Common myeloid progenitor, CD34-positive (primary cell): ENCODE data around the gene BCL11A.

Source experiments
- CTCF ChIA-PET: fragments of 350-600 bp; sonication (Branson Sonifier 250); formaldehyde crosslinking; loops from one replicate; lab custom pipeline; 2021; ENCODE audit warnings: antibody characterized with exemption; lab: Charles Lee
- POLR2A ChIA-PET: fragments of 350-600 bp; sonication (Branson Sonifier 250); formaldehyde crosslinking; loops from one replicate; lab custom pipeline; 2021; ENCODE audit warnings: antibody characterized with exemption; lab: Charles Lee
- DNase-seq, 3 donors: peaks; one replicate each; pipeline versions ENCODE4 v3.0.0 to v3.0.0-alpha.2; 2013
- H3K27ac ChIP-seq, 2 experiments: 1 replicate in 1 of 2; 2 replicates in 1 of 2; pipeline ENCODE4 v1.7.0; 2013; ENCODE audit warnings: inconsistent platforms in 2 of 2, low read length in 2 of 2, mild to moderate bottlenecking in 2 of 2, low read depth in 1 of 2, moderate library complexity in 1 of 2; ENCODE audit not compliant: severe bottlenecking in 2 of 2, insufficient read depth in 1 of 2, poor library complexity in 1 of 2
- H3K27me3 ChIP-seq, 5 experiments: replicated peaks in 2 of 5; 1 replicate in 3 of 5; 2 replicates in 2 of 5; pipeline versions ENCODE4 v1.6.1 to v1.7.0; 2013; ENCODE audit warnings: low read length in 4 of 5, mild to moderate bottlenecking in 2 of 5, moderate library complexity in 2 of 5, inconsistent platforms in 1 of 5; ENCODE audit not compliant: insufficient read depth in 5 of 5, control insufficient read depth in 4 of 5
- H3K36me3 ChIP-seq, 4 experiments: 1 replicate in 2 of 4; 2 replicates in 2 of 4; pipeline versions ENCODE4 v1.6.1 to v1.7.0; 2013; ENCODE audit warnings: low read length in 3 of 4, control low read depth in 1 of 4, mild to moderate bottlenecking in 1 of 4; ENCODE audit not compliant: control insufficient read depth in 4 of 4, insufficient read depth in 4 of 4
- H3K4me1 ChIP-seq, 4 experiments: 1 replicate in 3 of 4; 2 replicates in 1 of 4; pipeline versions ENCODE4 v1.6.1 to v1.7.1; 2013; ENCODE audit warnings: low read length in 3 of 4, mild to moderate bottlenecking in 3 of 4, control low read depth in 1 of 4, inconsistent platforms in 1 of 4, moderate library complexity in 1 of 4; ENCODE audit not compliant: control insufficient read depth in 4 of 4, insufficient read depth in 4 of 4; ENCODE audit errors: control extremely low read depth in 1 of 4
- H3K4me3 ChIP-seq, 7 experiments: 1 replicate in 4 of 7; 2 replicates in 3 of 7; pipeline versions ENCODE4 v1.5.1 to v1.7.0; 2013; ENCODE audit warnings: mild to moderate bottlenecking in 7 of 7, low read length in 6 of 7, moderate library complexity in 6 of 7, inconsistent platforms in 2 of 7, low read depth in 2 of 7, control low read depth in 1 of 7; ENCODE audit not compliant: insufficient read depth in 4 of 7, control insufficient read depth in 1 of 7; ENCODE audit errors: extremely low read depth in 1 of 7
- H3K9me3 ChIP-seq, 5 experiments: 1 replicate in 4 of 5; 2 replicates in 1 of 5; pipeline versions ENCODE4 v1.6.1 to v1.7.1; 2013; ENCODE audit warnings: low read length in 4 of 5, mild to moderate bottlenecking in 2 of 5, inconsistent platforms in 1 of 5, low read depth in 1 of 5, moderate library complexity in 1 of 5; ENCODE audit not compliant: control insufficient read depth in 4 of 5, insufficient read depth in 2 of 5; ENCODE audit errors: control extremely low read depth in 1 of 5
- WGBS: methylation state at CpG from one replicate; pipeline ENCODE4 v1.1.5; 2013; ENCODE audit not compliant: insufficient coverage; 5-methylcytosine and 5-hydroxymethylcytosine counted together

BCL11A gene

DNA sequence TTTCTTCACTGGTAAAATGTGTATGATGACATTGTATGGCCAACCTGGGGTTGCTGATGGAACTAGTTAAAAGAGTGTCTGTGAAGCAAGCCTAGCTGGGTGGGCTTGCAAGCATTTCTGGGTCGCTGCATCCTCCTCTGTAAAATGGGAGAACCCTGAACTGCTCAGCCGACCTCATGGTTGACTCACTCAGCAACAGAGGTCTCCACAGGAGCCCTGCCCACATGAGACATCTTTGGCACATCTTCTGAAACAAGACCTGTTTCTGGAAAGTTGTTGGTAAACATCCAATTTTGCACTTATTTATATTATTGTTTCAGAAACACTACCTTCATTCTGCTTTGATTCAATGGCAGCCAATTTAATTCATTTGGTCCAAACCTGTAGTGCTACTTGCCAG, 52.6 kb downstream of the BCL11A start:
- 94% methylated on average over 2 of the region's 2 CpGs for WGBS
- H3K4me3 ChIP-seq = no peak overlapping the region
- DNase-seq = no peak
- H3K27ac ChIP-seq = peak overlapping the region in 1 of 2 experiments; percentile 69
- CTCF ChIA-PET = interaction anchor here (1.0 kb wide), 1 partner anchor 40 kb away, joined by 3 read pairs; no protein-coding TSS in a partner anchor
- H3K36me3 ChIP-seq = peaks cover 15 to 88% (median 35%) of the 10 kb centered on the region in 4 experiments
- peaks cover 4 to 59% (median 36%) of the 10 kb centered on the region in 4 experiments for H3K4me1 ChIP-seq
- POLR2A ChIA-PET = no interaction called here
- H3K27me3 ChIP-seq = no peaks in the 10 kb centered on the region
- no peaks in the 10 kb centered on the region for H3K9me3 ChIP-seq

- no peaks in the 10 kb centered on the region for H3K27me3 ChIP-seq
- H3K4me3 ChIP-seq = peak overlapping the region in 1 of 7 experiments; percentile 29
- no peaks in the 10 kb centered on the region for H3K9me3 ChIP-seq
- H3K27ac ChIP-seq = peak overlapping the region in 1 of 2 experiments; percentile 69
- H3K4me1 ChIP-seq = peaks cover 4 to 53% (median 32%) of the 10 kb centered on the region in 4 experiments
- H3K36me3 ChIP-seq = peaks cover 12 to 85% (median 33%) of the 10 kb centered on the region in 4 experiments
- ChIA-PET CTCF (interaction anchor here (0.7 to 2.3 kb wide), 4 partner anchors 9 to 18 kb away, joined by 3 to 8 read pairs (median 4); no protein-coding TSS in a partner anchor), POLR2A (no interaction called here)
- WGBS = 87% methylated on average over 6 of the region's 8 CpGs
- DNase-seq = peak in 2 of 3 donors; percentile 40 to 50
Measured at GRCh38 chr2:60499651-60500265, 53.7 kb downstream of the BCL11A start.

- Histone ChIP-seq H3K9me3 (no peaks in the 10 kb centered on the region), H3K27ac (peak overlapping the region in 1 of 2 experiments; percentile 69), H3K36me3 (peaks cover 14 to 85% (median 35%) of the 10 kb centered on the region in 4 experiments), H3K4me3 (peak overlapping the region in 1 of 7 experiments; percentile 29), H3K4me1 (peaks cover 4 to 49% (median 32%) of the 10 kb centered on the region in 4 experiments), H3K27me3 (no peaks in the 10 kb centered on the region)
- ChIA-PET POLR2A (no interaction called here), CTCF (interaction anchor here (0.7 to 2.3 kb wide), 6 partner anchors 10 to 67 kb away, joined by 3 to 8 read pairs (median 4); no protein-coding TSS in a partner anchor)
- peak in 2 of 3 donors; percentile 58 to 75 for DNase-seq
- 97% methylated on average over 6 of the region's 8 CpGs for WGBS
Measured at GRCh38 chr2:60498816-60499429, 54.5 kb downstream of the BCL11A start.

GRCh38 chr2:60498127-60498815, 55.2 kb downstream of the BCL11A start:
- POLR2A ChIA-PET = no interaction called here
- WGBS = 97% methylated on average over 8 of the region's 8 CpGs

DNA sequence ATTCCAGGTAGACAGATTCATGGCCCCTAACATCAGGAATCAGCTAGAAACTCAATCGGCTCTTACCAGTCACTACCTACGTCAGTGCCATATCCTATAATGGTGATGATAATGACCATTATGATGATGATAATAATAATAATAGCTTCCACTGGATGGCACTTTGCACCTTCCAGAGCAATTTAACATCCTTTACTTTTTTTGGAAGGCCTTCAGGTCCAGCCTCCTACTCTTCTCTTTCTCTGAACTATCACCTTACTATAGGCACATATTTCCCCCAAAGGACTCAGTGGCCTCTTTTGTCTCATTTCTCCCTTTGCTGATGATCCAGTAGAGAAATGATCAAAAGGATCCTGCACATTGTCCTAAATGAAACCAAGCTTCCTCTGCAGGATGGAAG, 56.0 kb downstream of the BCL11A start:
- no peaks in the 10 kb centered on the region for H3K27me3 ChIP-seq
- WGBS = no CpG with 5 or more reads among the region's 2 CpGs
- CTCF ChIA-PET = interaction anchor here (0.7 to 2.5 kb wide), 10 partner anchors 10 to 84 kb away, joined by 3 to 11 read pairs (median 4); no protein-coding TSS in a partner anchor
- DNase-seq = no peak
- H3K27ac ChIP-seq = peak overlapping the region in 1 of 2 experiments; percentile 55
- POLR2A ChIA-PET = no interaction called here
- peaks cover 11 to 86% (median 31%) of the 10 kb centered on the region in 4 experiments for H3K36me3 ChIP-seq
- H3K4me1 ChIP-seq = peaks cover 4 to 54% (median 32%) of the 10 kb centered on the region in 4 experiments
- no peaks in the 10 kb centered on the region for H3K9me3 ChIP-seq
- no peak overlapping the region for H3K4me3 ChIP-seq

More at GRCh38 chr2:60498127-60498815, 55.2 kb downstream of the BCL11A start:
- Histone ChIP-seq H3K27ac (peak overlapping the region in 1 of 2 experiments; percentile 69), H3K9me3 (no peaks in the 10 kb centered on the region), H3K4me1 (peaks cover 4 to 53% (median 32%) of the 10 kb centered on the region in 4 experiments), H3K27me3 (no peaks in the 10 kb centered on the region), H3K36me3 (peaks cover 14 to 85% (median 36%) of the 10 kb centered on the region in 4 experiments), H3K4me3 (no peak overlapping the region)
- CTCF ChIA-PET = interaction anchor here (0.9 to 2.3 kb wide), 5 partner anchors 11 to 83 kb away, joined by 3 to 8 read pairs (median 5); no protein-coding TSS in a partner anchor
- DNase-seq = peak in 2 of 3 donors; percentile 14 to 32

- Histone ChIP-seq H3K36me3 (peaks cover 9 to 84% (median 29%) of the 10 kb centered on the region in 4 experiments), H3K9me3 (no peaks in the 10 kb centered on the region), H3K27me3 (no peaks in the 10 kb centered on the region), H3K27ac (no peak overlapping the region), H3K4me1 (peaks cover 4 to 56% (median 34%) of the 10 kb centered on the region in 4 experiments), H3K4me3 (no peak overlapping the region)
- no peak for DNase-seq
- POLR2A ChIA-PET = no interaction called here
- 100% methylated on average over 2 of the region's 5 CpGs for WGBS
- CTCF ChIA-PET = interaction anchor here (0.7 to 2.5 kb wide), 10 partner anchors 8 to 84 kb away, joined by 3 to 11 read pairs (median 4); no protein-coding TSS in a partner anchor
Measured at GRCh38 chr2:60496956-60497355, 56.5 kb downstream of the BCL11A start.
